ENCODE data around the gene FGD5.

The FGD5 gene

DNA sequence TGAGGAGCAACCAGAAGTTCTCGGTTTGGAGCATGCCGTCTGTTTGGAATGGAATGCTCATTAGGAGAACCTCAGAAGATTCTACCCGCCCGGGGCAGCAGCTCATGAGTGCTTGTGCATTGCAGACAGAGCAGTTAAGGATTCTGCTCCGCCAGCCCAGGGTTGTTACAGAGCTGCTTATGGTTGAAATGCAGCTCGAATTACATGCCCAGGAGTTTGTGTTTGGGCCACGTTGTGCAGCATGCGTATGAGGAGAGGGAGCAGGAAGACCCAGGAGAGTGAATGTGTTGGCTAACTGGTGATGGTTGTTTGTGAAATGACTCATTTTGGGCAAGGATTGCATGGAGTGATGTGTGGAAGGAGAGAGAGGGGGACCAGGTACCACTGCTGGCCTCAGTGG is 9.0 kb downstream of the FGD5 start:
- no peak for DNase-seq (ENCODE audit: low read depth)

DNA sequence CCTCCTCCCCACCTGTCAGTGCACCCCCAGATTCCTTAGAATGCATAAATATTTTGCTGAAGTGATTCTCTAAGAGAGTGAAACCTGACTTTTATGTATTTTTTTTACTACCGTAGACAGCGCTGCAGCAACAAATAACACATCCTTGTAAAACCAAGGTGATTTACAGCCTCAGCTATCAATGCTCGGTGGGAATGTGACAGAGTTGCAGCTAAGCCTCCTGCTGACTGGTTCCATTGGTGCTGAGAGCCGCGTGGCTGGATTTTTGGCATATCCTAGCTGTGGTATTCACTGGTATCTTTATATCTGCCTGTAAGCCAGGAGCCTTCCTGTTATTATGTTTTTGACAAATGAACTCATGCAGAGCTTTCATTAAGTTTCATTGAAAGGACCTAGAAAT is 11.0 kb downstream of the FGD5 start:
- no peak for DNase-seq (ENCODE audit: low read depth)

DNA sequence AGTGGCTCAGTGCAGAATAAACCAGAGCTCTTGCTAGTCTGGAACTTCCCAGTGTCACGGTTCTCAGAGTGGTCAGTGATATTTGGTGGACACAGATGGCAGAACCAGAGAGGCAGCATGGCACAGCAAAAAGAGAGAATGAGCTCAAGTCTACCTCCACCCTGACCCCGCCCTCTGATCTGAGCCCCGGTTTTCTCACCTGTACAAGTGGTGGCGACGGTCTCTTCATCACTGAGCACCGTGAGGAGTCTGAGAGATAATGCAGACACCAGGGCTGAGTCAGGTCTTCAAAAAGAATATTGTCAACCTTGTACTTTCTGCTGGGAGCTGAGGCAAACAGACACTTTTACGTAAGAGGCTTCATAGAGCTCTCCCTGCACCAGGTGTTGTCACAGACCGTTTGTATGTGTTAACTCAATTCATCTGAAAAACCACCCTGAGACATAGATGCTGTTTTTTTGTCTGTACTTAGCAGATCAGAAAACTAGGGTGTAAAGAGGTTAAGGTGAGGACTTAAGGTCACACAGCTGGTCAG is 13.2 kb downstream of the FGD5 start:
- DNase-seq (ENCODE audit: low read depth), result no peak

DNA sequence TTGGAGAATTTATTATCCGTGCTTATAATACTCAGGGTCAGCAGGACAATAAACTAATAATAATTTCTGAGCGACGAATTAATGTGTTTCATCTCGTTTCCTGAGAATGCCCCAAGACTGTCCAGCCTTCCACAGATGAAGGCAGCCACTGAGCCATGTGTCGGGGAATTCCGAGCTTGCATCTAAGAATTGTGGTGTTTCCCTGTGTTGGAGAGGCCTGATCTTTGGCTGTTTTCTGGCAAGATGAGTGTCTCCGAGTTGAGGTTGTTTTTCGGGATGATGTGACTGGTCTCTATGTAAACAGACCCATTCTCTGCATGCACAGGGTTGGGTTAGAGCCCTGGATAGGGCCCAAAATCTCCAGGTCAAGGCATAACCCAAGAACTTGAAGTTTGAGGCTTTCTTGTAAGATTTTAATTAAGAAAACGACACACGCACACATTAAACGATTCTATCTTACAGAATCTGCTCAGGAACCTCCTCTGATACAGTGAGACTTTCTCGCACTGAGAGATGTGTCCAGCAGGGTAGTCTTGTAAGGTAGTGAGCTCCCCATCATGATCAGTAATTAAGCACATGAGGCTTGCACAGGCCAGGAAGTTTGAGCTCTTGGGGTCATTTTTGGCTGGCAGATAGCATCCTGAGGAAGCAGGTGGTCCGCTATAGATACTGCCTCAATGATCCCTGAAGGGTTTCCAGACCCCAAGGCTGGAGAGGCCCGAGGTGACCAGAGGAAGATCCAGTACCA is 14.4 kb downstream of the FGD5 start:
- no peak for DNase-seq (ENCODE audit: low read depth)

DNA sequence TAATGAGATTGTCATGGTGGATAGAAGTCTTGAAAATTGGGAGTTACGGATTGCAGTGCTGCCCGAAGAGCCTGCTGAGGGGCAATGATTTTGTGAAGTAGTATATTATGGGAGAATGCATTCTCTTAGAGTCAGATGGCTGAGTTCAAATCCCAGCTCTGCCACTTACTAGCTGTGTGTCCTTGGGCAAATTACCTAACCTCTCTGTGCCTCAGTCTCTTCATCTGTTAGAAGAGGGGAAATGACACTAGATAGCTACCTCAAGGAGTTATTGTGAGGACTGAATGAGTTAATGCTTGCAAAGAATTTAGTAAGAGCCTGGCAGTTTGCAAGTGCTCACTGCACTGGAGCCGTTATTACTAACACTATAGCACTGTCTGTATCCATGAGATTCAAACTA is 15.4 kb downstream of the FGD5 start:
- no peak for DNase-seq (ENCODE audit: low read depth)

DNA sequence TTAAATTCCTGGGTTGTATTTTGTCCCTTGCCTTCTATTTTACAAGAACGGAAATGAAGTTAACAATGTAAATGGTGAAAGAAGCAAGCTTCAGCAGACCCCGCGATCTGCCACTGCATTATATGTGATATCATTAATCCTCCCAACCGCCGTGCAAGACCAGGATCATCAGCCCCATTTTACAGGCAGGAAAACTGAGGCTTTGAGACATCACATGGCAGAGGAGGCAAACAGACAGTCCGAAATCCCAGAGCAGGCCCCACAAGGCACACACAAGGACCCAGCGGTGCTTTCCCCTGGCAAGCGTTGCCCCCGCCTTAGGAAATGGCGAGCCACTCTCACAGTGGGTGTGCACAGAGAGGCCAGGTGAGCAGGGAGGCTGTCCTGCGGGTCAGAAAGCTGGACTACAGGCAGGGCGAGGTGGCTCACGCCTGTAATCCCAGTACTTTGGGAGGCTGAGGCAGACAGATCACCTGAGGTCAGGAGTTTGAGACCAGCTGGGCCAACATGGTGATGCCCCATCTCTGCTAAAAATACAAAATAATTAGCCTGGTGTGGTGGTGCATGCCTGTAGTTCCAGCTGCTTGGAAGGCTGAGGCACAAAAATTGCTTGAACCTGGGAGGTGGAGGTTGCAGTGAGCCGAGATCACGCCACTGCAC is 16.2 kb downstream of the FGD5 start:
- no peak for DNase-seq (ENCODE audit: low read depth)

DNA sequence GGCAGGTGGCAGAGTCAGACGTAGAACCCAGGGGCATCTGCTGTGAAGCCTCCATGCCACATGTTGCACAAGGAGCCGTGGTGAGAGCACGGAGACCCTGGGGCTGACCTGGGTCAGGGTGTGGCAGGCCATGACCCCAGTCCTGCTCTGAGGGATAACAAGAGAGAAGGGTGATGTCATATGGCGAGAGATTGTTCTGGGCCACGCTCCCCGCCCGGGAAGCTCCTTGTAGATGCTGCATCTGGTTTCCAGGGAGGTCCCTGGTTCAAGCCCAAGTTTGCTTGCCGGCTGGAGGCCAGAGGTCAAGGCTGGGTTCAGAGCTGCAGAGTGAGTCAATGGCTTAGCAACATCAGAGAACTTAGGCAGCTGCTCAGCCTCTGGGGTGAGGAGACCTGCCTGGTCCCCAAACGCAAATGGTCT is 17.3 kb downstream of the FGD5 start:
- no peak for DNase-seq (ENCODE audit: low read depth)

DNA sequence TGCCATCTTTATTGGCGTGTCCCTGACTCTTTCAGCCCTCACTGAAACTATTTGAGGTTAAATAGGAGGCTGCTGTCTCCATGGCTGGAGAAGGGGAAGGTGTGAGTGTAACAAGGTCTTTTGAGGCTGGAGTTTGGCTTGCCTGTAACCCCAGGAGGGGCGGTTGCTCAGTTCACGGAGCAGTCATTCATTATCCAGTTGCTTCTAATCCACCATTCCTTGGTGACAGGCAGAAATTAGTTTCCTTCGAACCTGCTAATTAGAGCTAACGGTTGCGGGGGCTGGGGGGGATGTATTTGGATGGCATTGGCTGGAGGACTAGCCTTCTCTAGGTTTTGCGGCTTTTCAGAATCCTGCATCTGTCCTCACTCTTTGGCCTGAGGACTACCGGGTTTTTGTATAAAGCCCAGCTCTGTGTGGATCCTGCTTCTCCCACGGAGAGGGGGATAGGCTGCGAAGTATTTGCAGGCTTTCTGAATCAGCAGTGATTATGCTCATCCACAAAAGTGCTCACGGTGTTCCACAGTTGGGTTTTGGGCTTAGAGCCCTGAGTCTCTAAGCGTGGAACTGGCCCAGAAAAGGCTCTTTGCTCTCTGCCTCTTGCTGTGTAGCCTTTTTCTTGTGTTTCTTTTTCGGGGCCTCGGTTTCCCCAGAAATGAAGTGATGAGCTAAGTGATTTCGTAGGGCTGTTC is 18.6 kb downstream of the FGD5 start:
- no peak for DNase-seq (ENCODE audit: low read depth)

DNA sequence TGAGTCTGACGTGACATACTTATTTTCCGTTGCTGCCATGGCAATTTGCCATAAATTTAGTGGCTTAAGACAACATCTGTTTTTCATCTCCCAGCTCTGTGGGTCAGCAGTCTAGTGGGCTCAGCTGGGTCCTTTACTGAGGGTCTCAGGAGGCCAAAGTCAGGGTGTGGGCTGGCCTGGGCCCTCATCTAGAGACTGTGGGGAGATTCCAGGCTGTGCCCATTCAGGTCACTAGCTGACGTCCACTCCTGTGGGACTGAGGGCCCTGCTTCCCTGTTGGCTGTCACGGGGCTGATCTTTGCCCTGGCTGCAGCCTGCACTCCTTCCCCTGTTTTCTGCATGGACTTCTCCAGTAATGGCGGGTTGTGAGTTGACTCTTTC is 19.1 kb downstream of the FGD5 start:
- no peak for DNase-seq (ENCODE audit: low read depth)

DNA sequence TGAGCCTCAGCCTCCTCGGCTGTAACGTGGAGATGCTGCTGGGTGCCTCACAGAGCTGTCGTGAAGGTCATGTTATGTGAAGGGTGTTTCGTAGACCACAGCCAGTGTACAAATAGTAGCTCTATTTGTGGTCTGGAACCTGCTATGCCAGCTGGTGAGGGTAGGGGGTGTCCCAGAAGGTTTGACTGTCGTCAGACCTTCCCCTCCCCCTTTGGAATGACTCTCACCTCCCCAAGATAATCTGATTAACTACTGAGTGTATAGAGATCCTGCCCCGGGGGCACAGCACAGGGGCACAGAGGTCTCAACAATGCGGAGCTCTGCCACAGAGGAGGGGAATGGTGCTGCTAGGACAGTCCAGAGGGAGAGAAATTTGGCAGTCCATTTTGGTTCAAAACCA is 20.5 kb downstream of the FGD5 start:
- no peak for DNase-seq (ENCODE audit: low read depth)

DNA sequence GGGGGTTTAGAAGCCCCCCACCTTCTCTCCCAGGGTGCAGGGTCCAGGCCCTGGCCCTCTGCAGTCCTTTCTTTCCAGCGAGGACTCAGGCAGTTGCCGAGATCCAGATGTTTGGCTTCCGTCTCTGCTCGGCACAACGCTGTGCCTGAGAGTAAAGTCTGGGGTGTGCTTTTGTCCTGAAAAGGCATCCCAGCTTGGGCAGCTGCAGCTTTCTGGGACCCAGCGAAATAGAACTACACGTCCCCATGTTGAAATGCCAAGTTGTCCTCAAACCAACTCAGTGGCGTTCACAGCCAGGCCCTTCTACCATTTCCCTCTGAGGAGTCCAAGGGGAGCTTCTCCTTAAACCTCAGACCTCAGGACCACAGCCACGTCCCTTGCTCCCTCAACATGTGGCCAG is 23.1 kb downstream of the FGD5 start:
- no peak for DNase-seq (ENCODE audit: low read depth)

DNA sequence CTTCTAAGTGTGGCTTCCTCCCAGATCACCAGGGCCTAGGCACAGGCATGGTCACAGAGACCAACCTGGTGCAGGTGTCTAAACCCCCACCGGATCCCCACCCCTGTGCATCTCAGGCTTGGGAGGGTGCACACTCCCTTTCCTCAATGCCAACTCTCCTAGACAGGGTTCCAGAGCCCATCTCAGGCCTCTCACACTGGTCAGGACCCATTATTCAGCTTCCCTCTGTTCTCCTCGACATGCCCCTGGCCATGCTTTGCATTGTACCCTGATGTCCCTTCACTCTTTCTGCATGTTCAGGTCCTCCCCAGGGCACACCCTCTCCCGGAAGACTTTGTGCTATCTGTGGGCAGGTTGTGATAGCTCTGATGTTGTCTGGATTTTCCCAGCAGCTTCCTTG is 23.5 kb downstream of the FGD5 start:
- DNase-seq (ENCODE audit: low read depth), result no peak

DNA sequence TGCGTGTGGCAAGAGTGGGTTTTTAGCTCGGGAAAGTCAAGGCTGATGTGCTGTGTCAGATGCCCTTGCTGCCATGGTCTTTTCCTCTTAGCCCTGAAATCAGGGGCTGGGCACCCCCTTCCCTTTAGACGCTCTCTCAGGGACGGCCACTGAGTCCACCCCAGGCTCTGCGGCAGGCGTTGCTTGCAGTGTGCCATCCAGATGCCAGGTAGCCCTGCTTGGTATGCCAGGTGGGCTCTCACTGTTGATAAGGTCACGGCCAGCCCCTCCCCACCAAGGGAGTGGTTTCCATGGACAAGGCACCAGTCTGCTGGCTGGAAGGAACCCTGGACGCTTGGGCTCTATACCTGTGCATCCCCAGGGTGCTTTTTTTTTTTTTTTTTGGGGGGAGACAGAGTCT is 24.6 kb downstream of the FGD5 start:
- no peak for DNase-seq (ENCODE audit: low read depth)

DNA sequence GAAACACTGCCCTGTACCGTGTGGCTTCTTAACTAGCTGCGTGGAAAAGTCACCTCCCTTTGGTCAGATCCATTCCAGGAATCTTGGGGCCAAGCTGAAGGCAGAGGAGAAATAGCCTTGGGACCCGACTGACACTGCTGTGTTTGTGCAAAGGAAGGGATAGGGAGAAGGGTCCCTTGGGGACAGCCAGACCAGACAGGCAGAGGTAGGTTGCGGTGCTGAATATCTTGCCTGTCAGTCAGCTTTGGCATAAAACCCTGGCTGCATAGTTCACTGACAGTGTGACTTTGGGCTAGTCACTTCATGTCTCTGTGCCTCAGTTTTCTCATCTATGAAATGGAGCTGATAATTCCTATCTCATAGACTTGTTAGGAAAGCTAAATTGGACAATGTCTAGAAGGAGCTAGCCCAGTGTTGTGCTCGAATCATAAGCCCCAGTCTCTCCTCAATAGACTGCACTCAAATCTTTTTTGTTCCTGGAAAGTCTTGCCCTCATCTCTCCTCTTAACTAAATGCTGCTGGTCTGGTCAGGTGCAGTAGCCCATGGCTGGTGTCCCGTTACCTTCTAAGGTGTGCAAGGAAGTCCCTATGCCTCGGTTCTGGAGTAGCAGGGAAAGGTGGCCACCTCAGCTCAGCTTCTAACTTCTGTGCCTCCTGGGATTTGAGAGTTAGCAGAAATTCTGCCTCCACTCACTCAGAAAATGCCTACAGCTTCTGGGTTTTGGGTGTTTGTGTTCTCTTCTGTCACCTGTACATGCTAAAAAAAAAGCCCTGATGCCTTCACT is 25.8 kb downstream of the FGD5 start:
- no peak for DNase-seq (ENCODE audit: low read depth)

DNA sequence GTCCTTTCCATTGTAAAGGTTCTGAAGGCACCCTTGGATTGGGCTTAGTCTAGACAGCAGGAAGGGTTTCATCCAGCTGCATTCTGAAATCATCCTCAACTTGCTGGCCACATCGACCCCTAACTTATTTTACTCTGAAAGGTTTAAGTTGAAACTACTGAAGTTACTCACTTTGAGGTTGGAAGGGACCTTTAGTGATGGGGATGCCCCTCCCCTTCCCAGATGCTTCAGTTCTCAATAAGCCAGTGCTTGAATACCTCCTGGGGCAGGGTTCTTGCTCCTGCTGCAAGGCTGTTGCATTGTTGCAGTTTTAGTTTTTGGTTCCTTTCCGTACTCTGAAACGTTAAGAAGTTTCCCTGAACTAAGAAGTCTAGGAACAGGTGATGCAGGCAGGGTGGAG is 26.4 kb downstream of the FGD5 start:
- DNase-seq (ENCODE audit: low read depth), result no peak

DNA sequence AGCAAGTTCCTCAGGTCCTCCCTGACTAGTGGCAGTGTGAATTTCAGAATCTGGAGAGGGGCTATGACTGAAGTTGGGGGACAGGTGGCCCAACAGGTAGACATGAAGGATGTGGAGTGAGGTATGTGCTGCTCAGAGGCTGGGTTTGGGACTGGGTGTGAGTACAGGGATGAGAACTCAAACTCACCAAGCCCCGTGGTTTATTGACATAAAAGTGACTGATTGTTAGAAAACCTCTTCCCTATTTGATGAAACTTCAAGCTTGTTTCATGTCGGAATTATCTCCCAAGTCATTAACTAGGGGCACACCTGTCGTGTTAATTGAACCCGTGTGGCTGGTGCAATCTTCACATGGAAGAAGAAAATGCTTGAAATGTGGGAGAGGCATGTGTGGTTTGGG is 27.1 kb downstream of the FGD5 start:
- DNase-seq (ENCODE audit: low read depth), result no peak

DNA sequence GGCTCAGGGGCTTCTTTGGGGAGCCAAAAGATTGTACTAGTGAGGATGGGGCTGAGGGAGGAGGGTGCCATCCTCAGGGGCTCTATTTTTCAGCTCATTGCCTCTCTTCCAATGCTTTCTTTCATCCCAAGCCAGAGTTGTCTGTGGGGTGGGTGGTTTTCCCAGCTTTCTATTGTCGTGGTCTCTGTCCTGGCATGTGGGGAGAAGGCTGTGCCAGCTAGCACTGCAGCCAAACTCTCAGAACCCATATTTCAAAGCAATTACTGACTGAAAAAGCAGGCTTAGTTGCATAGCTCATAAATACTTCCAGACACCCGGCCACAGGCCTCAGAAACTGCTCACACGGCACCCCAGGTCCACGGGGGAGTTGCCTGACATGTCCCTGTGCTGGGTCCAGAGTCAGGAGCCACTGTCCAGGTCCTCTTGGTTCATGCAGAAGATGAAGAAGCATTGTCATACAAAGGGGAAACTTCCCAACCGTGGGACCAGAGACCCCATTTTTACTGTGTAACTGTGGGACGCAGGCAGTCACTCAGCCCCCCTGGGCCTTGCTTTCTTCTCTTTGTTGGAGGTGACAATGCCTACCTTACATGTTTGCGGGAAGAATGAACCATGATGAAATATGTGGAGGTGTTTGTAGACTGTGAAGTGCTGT is 27.6 kb downstream of the FGD5 start:
- no peak for DNase-seq (ENCODE audit: low read depth)

DNA sequence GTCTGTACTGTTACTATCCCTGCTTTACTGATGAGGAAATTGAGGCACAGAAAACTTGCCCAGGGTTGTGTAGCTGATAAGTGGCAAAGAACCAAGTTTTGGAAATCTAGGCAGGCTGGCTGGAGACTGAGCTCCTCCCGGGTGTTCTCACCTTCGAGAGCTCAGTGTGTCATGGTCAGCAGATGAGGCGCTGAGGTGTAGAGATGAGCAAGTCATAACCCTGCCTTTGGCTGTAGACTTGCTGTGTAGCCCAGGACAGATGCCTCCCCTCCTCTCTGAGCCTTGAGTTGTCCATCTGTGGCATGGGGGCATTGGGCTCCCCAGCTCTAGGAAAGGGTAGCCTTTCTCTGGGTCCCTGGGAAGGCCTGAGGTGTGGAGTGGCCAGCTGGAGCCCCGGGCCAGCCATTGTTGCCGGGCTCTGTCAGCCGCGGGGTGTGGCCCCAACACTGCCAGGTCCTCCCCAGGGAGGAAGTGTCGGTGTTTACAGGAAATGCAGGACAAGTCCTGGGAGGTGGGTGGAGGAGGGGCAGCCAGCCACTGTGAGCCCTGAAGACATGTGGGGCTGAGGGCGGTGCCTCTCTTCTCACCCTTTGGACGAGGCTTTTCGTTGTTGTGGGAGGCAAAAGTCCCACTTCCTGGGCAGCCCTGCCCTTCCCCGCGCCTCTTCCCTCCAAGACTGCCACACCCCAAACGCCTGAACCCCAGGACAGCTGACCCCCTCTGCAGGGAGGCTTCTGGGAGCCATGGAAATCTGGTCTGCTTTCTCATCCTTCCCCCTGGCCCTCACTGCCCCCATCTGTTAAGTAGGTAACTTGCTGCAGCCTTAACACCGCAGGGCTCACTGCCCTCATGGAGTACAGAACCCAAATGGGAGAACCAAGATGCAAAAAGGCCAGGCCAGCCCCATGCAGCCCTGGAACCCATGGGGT is 29.1 kb downstream of the FGD5 start:
- no peak for DNase-seq (ENCODE audit: low read depth)

DNA sequence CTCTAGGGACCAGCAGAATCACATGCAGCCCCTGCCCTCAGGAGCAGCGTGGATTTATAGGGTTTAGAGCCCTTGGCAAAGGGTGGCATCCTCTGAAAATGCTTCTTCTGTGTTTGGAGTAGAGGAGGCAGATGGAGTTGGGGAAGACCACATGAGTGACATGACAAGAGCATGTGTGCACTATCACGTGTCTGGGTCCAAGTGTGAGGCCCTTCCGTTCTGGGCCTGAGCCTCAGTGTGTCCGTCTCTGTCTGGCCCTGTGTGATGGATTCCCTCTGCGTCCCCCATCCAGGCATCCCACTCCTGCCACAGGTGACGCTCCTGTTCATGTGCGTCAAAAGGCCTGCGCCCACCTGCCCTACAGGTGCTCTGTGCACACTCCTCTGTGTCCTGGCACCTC is 30.1 kb downstream of the FGD5 start:
- no peak for DNase-seq (ENCODE audit: low read depth)

DNA sequence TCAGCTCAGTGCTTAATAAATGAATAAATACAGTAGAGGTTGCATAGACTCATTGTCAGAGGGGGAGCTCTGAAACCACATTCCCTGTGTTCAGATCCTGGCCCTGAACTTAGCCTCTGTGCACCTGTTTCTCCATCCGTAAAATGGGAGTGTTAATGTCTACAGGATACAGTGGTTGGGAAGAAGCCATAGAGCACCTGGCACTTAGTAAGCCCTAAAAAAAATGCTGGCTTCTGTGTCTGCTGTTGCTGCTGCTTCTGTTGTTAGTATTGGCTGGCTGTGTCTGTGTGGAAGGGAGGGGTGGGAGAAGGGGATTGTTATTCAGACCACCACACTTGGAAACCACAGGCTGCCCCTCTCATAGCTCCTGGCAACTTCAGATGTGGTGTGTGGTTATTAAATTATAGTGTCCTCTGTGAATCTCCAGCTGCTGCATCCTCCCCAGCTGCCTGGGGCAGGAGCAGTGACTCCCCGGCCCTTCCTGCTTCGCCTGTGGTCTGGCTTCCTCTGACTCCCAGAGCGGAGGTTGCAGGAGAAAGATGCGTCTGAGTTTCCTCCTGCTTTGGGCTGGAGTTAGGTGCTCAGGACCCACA is 31.0 kb downstream of the FGD5 start:
- no peak for DNase-seq (ENCODE audit: low read depth)
